C4-2B (cell line): ENCODE results near the gene PCDHB2.

Source experiments
- CTCF ChIP-seq: fragments of 450-650 bp; conservative IDR thresholded peaks from 2 replicates; pipeline ENCODE4 v1.5.1; 2017; ENCODE audit warnings: mild to moderate bottlenecking
- ZFX ChIP-seq: fragments of 450-650 bp; IDR thresholded peaks from 2 replicates; pipeline ENCODE4 v1.6.1; 2017

GRCh38 chr5:141095263-141095641, 837 bp downstream of the PCDHB2 start:
- TF ChIP-seq CTCF (no peak), ZFX (no peak)
